ENCODE data around the gene IL25.
"Not testable (repeated sequence)": the region's sequence is repeated elsewhere in the genome, so short reads cannot be mapped to it uniquely, and the experiment has no call there.

Gene IL25

GRCh38 chr14:23375527-23376251 lies 3.1 kb downstream of the IL25 start:
- no peak for DNase-seq (ENCODE audit: low spot score)

GRCh38 chr14:23376482-23377197 lies 4.0 kb downstream of the IL25 start, which contains the start of gene CMTM5:
Gene CMTM5, plus strand, starts transcription at chr14:23377046. Its CDS starts 206 bp downstream, at chr14:23377252.
- no peak for DNase-seq (ENCODE audit: low spot score)

- DNase-seq (ENCODE audit: low spot score): no peak
Measured at GRCh38 chr14:23377198-23377550, 4.6 kb downstream of the IL25 start.

- DNase-seq (ENCODE audit: low spot score): no peak
Measured at GRCh38 chr14:23377573-23378563, 5.3 kb downstream of the IL25 start.

- no peak for DNase-seq (ENCODE audit: low spot score)
Measured at GRCh38 chr14:23378612-23379220, 6.1 kb downstream of the IL25 start.

- DNase-seq (ENCODE audit: low spot score): peak; percentile 82
Measured at GRCh38 chr14:23379366-23380196, 7.0 kb downstream of the IL25 start.

- DNase-seq (ENCODE audit: low spot score): no peak
Measured at GRCh38 chr14:23380197-23380914, 7.7 kb downstream of the IL25 start.

- no peak for DNase-seq (ENCODE audit: low spot score)
Measured at GRCh38 chr14:23380976-23381375, 8.4 kb downstream of the IL25 start.

GRCh38 chr14:23381871-23382270 lies 9.3 kb downstream of the IL25 start:
- DNase-seq (ENCODE audit: low spot score): no peak

- no peak for DNase-seq (ENCODE audit: low spot score)
Measured at GRCh38 chr14:23382276-23382675, 9.7 kb downstream of the IL25 start.

- no peak for DNase-seq (ENCODE audit: low spot score)
Measured at GRCh38 chr14:23382731-23383440, 10.3 kb downstream of the IL25 start.

GRCh38 chr14:23384364-23385080 lies 11.9 kb downstream of the IL25 start:
- DNase-seq (ENCODE audit: low spot score): no peak

- no peak for DNase-seq (ENCODE audit: low spot score)
Measured at GRCh38 chr14:23385244-23385641, 12.6 kb downstream of the IL25 start.

- no peak for DNase-seq (ENCODE audit: low spot score)
Measured at GRCh38 chr14:23385642-23386265, 13.1 kb downstream of the IL25 start.

GRCh38 chr14:23386266-23386657 lies 13.7 kb downstream of the IL25 start:
- DNase-seq (ENCODE audit: low spot score): not testable (repeated sequence)

GRCh38 chr14:23386999-23387398 lies 14.4 kb downstream of the IL25 start:
- no peak for DNase-seq (ENCODE audit: low spot score)

GRCh38 chr14:23387916-23388882 lies 15.6 kb downstream of the IL25 start:
- no peak for DNase-seq (ENCODE audit: low spot score)

Measured in HuH-7 (cell line).